ENCODE measurements around the gene CELSR3.

The CELSR3 gene

DNA sequence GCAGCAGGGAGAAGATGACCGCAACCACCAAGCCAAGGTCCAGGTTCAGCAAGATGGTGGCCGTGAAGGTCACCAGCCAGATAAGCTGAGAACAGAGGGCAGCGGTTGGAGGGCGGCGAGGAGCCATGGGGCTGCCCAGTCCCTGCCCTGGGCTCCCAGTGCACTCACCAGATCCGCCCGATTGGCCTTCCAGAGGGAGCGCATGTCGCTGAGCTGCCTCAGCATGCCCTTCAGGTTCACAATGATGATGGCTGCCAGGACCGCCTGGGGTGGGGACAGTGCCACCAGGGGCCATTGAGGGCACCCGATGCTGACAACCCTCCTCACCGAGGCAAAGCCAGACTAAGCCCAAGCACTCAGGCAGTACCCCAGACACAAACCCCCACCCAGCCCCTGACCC, 32.8 kb downstream of the CELSR3 start:
- DNase-seq = no peak
- in situ Hi-C loops (cut with HindIII; ENCODE audit: low pct_ligation_motif_present, low sequenced_read_pairs) = no loop called here
- H3K36me3 ChIP-seq (replicated peaks) = peaks cover 37% of the 10 kb centered on the region
- H3K27me3 ChIP-seq (replicated peaks) = no peaks in the 10 kb centered on the region
- no peak overlapping the region for H3K27ac ChIP-seq
- TF ChIP-seq, protein P1, sequence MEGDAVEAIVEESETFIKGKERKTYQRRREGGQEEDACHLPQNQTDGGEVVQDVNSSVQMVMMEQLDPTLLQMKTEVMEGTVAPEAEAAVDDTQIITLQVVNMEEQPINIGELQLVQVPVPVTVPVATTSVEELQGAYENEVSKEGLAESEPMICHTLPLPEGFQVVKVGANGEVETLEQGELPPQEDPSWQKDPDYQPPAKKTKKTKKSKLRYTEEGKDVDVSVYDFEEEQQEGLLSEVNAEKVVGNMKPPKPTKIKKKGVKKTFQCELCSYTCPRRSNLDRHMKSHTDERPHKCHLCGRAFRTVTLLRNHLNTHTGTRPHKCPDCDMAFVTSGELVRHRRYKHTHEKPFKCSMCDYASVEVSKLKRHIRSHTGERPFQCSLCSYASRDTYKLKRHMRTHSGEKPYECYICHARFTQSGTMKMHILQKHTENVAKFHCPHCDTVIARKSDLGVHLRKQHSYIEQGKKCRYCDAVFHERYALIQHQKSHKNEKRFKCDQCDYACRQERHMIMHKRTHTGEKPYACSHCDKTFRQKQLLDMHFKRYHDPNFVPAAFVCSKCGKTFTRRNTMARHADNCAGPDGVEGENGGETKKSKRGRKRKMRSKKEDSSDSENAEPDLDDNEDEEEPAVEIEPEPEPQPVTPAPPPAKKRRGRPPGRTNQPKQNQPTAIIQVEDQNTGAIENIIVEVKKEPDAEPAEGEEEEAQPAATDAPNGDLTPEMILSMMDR (IDR thresholded peaks at IDR 0.05; ENCODE audit: low read depth, low read length, missing control alignments) = no peak
- H3K4me3 ChIP-seq (ENCODE audit: low read depth, low read length) = no peak overlapping the region

DNA sequence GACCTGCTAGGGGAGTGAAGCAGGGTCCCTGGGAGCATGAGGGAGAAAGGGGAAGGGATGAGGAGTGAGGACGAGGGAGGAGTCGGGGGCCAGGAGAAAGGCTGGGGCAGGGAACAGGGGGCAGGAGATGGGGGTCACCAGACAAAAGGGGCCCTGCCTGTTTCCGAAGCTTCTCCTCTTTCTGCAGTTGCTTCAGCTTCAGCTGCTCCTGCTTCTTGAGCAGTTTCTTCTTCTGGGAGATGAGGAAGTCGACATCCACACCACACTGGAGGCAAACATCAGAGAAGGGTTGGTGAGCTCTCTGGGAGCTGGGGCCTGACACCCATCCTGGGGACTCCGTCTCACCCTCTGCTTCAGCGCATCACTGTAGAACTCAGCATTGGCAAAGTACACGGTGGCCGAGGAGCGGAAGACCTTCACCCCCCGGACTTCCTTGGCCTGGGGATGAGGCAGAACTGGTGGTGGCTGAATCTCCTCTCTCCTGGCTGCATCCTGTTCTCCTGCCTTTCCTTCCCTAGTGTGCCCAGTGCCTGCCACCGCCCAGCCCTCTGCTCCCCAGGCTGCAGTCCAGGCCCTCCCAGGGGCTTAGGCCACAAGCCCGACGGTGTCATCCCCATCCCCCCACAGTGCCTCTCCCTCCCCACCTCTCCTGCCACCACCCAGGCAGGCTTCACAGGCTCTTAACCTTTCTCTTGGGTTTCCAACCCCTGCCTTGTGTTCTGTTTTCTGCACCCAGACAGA, 34.2 kb downstream of the CELSR3 start:
- TF ChIP-seq, protein P1 (IDR thresholded peaks at IDR 0.05; ENCODE audit: low read depth, low read length, missing control alignments) = no peak
- H3K27ac ChIP-seq = no peak overlapping the region
- in situ Hi-C loops (cut with HindIII; ENCODE audit: low pct_ligation_motif_present, low sequenced_read_pairs) = no loop called here
- no peaks in the 10 kb centered on the region for H3K27me3 ChIP-seq (replicated peaks)
- no peak overlapping the region for H3K4me3 ChIP-seq (ENCODE audit: low read depth, low read length)
- DNase-seq = no peak
- H3K36me3 ChIP-seq (replicated peaks) = peaks cover 37% of the 10 kb centered on the region

DNA sequence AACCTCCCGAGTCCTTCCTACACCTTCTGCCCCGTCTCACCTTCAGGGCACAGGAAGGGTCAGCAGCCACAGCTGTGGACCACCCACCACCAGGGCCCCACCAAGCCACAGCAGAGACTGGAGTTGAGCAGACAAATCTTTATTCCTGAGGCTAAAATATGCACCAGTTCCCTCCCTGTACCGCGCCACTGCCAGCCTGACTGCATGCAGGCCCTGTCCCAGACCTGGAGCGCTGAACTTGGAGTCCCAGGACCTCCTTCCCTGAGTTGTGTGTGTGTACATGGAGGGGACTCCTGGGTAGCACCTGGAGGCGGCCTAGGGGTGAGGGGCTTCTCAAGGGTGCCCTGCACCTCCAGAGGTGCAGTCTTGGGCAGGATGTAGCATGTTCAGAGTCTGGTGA, 37.1 kb downstream of the CELSR3 start:
- H3K36me3 ChIP-seq (replicated peaks) = peaks cover 31% of the 10 kb centered on the region

DNA sequence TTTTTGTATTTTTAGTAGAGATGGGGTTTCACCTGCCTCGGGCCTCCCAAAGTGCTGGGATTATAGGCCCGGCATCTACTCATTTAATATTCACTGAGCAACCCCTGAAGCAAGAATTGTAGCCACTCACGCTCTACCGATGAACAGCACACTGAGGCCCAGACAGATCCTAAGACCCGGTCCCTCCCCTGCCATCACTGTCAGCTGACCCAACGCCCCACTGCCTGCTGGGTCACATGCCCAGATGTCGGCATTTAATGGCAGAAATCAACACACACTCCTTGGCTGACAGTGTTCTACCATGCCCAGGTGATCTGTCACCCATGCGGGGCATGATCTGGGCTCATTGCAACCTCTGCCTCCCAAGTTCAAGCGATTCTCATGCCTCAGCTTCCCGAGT, 37.9 kb downstream of the CELSR3 start:
- in situ Hi-C loops (cut with HindIII; ENCODE audit: low pct_ligation_motif_present, low sequenced_read_pairs) = no loop called here
- no peak for DNase-seq
- H3K4me3 ChIP-seq (ENCODE audit: low read depth, low read length) = no peak overlapping the region
- peaks cover 24% of the 10 kb centered on the region for H3K36me3 ChIP-seq (replicated peaks)
- no peak overlapping the region for H3K27ac ChIP-seq
- H3K27me3 ChIP-seq (replicated peaks) = no peaks in the 10 kb centered on the region
- TF ChIP-seq, protein P1 (IDR thresholded peaks at IDR 0.05; ENCODE audit: low read depth, low read length, missing control alignments) = no peak

More for the DNA sequence above, 37.1 kb downstream of the CELSR3 start:
- no peak for DNase-seq
- H3K27me3 ChIP-seq (replicated peaks) = no peaks in the 10 kb centered on the region
- in situ Hi-C loops (cut with HindIII; ENCODE audit: low pct_ligation_motif_present, low sequenced_read_pairs) = no loop called here
- TF ChIP-seq, protein P1 (IDR thresholded peaks at IDR 0.05; ENCODE audit: low read depth, low read length, missing control alignments) = no peak
- H3K4me3 ChIP-seq (ENCODE audit: low read depth, low read length) = no peak overlapping the region
- no peak overlapping the region for H3K27ac ChIP-seq

DNA sequence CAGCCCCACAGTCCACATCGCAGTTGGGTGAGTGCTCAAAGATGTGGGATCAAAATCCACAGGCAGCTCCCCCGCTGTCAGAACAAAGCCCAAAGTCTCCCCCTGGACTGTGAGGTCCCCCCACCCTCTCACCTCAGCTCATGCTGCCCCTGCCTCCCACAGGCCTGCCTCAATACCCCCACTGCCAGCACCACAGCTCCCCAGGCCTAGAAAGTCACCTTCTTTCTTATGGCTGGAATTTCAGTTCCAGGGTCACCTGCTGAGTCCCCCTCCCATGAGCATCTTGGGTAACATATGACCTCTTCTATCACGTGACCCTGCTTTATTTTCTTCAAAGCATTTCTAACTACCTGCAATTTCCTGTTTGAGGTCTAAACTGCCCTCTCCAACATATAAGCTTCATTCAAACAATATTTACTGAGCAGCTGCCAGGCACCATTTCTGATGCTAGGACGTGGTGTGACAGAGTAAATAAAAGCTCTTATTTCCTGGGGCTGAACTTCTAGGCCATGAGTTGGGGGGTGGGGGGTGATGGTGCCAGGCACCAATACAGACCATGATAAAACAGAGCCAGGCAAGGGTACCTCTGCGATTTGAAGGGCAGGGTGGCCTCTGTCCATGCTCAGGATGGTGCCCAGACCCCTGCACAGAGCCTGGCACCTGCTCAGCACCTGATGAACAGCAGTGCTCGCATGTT, 38.7 kb downstream of the CELSR3 start:
- no peak overlapping the region for H3K27ac ChIP-seq
- no peak for DNase-seq
- no peaks in the 10 kb centered on the region for H3K27me3 ChIP-seq (replicated peaks)
- peaks cover 19% of the 10 kb centered on the region for H3K36me3 ChIP-seq (replicated peaks)
- H3K4me3 ChIP-seq (ENCODE audit: low read depth, low read length) = no peak overlapping the region
- TF ChIP-seq, protein P1 (IDR thresholded peaks at IDR 0.05; ENCODE audit: low read depth, low read length, missing control alignments) = no peak
- in situ Hi-C loops (cut with HindIII; ENCODE audit: low pct_ligation_motif_present, low sequenced_read_pairs) = no loop called here
